Activated T-cell treated with anti-CD3 and anti-CD28 coated beads for 1 hour (primary cell): ENCODE data around the gene RNFT2.
"Not testable (repeated sequence)": the region's sequence is repeated elsewhere in the genome, so short reads cannot be mapped to it uniquely, and the experiment has no call there.

ENCODE experiments used
- DNase-seq: peaks from one replicate; pipeline ENCODE4 v3.0.0-alpha.2; 2020; ENCODE audit warnings: low read depth

Gene RNFT2

GRCh38 chr12:116794725-116795124 lies 56.6 kb downstream of the RNFT2 start:
- no peak for DNase-seq

- no peak for DNase-seq
These were observed 59.8 kb downstream of the RNFT2 start for GRCh38 chr12:116797885-116798284.

- no peak for DNase-seq
These were observed 60.6 kb downstream of the RNFT2 start for GRCh38 chr12:116798719-116799118.

- DNase-seq, result no peak
These were observed 61.8 kb downstream of the RNFT2 start for GRCh38 chr12:116799955-116800354.

- DNase-seq, result no peak
These were observed 62.8 kb downstream of the RNFT2 start for GRCh38 chr12:116800918-116801317.

- no peak for DNase-seq
These were observed 63.9 kb downstream of the RNFT2 start for GRCh38 chr12:116802018-116802417.

- DNase-seq, result no peak
These were observed 65.1 kb downstream of the RNFT2 start for GRCh38 chr12:116803013-116803736.

- DNase-seq, result no peak
These were observed 65.9 kb downstream of the RNFT2 start for GRCh38 chr12:116804051-116804450.

GRCh38 chr12:116806845-116807440 lies 68.8 kb downstream of the RNFT2 start:
- DNase-seq, result no peak

- DNase-seq, result no peak
These were observed 69.4 kb downstream of the RNFT2 start for GRCh38 chr12:116807546-116807945.

- no peak for DNase-seq
These were observed 70.3 kb downstream of the RNFT2 start for GRCh38 chr12:116808113-116809105.

- DNase-seq, result no peak
These were observed 74.1 kb downstream of the RNFT2 start for GRCh38 chr12:116812238-116812637.

- no peak for DNase-seq
These were observed 75.3 kb downstream of the RNFT2 start for GRCh38 chr12:116813271-116814041.

- not testable (repeated sequence) for DNase-seq
These were observed 76.7 kb downstream of the RNFT2 start for GRCh38 chr12:116814766-116815165.

- no peak for DNase-seq
These were observed 80.3 kb downstream of the RNFT2 start for GRCh38 chr12:116818341-116818856.

- DNase-seq, result peak; percentile 89
These were observed 81.1 kb downstream of the RNFT2 start for GRCh38 chr12:116818948-116819832.

- no peak for DNase-seq
These were observed 82.0 kb downstream of the RNFT2 start for GRCh38 chr12:116820064-116820656.

- DNase-seq, result no peak
These were observed 83.2 kb downstream of the RNFT2 start for GRCh38 chr12:116821291-116821690.

GRCh38 chr12:116827432-116827831 lies 89.3 kb downstream of the RNFT2 start:
- DNase-seq, result no peak

GRCh38 chr12:116832353-116832752 lies 94.2 kb downstream of the RNFT2 start:
- DNase-seq, result no peak
